Measurements from ENCODE around the gene HOXD3. TPM values are rescaled to one million over a fixed set of nuclear protein-coding genes. Genes with fewer than 3 reads are reported as not detected.

The HOXD3 gene
- total RNA-seq, 4 donors from 2014 or later = 10.5 to 11.7 (median 11.0) TPM

DNA sequence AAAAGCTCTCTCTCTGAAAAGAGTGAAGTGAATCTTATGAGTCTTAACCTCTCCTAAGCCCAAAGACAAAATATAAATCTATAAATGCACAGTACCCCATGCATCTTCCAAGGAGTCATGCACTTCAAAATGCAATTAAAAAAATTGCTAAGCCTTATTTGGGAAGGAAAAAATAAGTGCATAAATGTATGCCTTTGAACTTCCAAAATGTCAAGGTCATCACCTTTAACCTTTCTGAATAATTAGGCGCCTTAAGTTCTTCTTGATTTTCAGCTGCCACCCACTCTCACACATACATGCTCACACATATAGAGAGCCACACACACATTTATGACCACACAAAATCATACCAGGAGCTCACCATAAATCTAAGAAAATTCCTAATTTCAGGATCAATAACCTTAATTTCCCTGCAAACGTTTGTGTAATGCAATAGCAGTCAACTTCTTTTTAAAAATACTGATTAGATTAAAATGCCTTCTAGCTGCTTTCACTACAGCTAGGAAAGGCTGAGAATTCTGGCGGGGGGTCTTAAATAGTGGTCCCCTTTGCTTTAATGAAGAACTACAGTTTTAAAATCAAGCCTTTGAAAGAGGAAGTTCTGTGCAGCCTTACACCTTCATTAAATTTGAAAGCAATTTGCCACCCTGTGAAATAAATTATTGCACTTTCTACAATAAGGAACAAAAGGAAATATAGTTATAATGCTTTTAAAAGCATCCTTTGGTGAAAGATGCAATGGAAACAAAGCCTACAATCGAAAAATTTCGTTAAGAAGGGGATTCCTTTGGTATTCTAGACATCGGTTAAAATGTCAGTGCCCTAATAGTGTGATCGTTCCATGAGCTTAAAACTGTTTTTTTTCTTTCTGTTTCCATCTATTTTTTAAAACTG, 46.4 kb upstream of the HOXD3 start:
- H3K4me1 ChIP-seq = peaks cover 0 to 38% (median 4%) of the 10 kb centered on the region in 4 donors

DNA sequence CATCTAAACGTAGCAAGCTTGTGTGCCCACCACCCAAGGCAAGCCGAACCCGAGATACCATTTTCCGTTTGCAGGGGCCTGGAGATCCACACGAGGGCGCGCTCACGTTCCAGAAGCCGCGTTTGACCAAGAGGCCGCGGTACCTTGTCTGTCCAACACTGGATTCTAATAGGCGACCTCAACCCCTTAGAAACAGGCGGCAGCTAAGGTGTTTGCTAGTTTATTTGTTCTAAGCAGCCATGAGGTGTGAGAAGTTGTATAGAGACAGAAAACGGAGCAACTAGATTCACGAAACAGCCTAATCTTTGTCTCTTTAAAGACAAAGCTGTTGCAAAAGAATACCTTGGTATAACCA, 45.8 kb upstream of the HOXD3 start:
- no peaks in the 10 kb centered on the region for H3K36me3 ChIP-seq
- peaks cover 0 to 97% of the 10 kb centered on the region in 2 donors for H3K27me3 ChIP-seq
- no peak overlapping the region for H3K27ac ChIP-seq
- WGBS, 2 donors = 5 to 7% methylated on average over 16 of the region's 16 CpGs
- no peak overlapping the region for H3K4me3 ChIP-seq
- H3K4me1 ChIP-seq = peaks cover 0 to 37% (median 4%) of the 10 kb centered on the region in 4 donors
- TF ChIP-seq EP300 (IDR thresholded peaks at IDR 0.05) (peak in 1 of 2 donors; percentile 14), POLR2A (IDR thresholded peaks at IDR 0.05) (no peak)
- TF ChIP-seq, protein P1, sequence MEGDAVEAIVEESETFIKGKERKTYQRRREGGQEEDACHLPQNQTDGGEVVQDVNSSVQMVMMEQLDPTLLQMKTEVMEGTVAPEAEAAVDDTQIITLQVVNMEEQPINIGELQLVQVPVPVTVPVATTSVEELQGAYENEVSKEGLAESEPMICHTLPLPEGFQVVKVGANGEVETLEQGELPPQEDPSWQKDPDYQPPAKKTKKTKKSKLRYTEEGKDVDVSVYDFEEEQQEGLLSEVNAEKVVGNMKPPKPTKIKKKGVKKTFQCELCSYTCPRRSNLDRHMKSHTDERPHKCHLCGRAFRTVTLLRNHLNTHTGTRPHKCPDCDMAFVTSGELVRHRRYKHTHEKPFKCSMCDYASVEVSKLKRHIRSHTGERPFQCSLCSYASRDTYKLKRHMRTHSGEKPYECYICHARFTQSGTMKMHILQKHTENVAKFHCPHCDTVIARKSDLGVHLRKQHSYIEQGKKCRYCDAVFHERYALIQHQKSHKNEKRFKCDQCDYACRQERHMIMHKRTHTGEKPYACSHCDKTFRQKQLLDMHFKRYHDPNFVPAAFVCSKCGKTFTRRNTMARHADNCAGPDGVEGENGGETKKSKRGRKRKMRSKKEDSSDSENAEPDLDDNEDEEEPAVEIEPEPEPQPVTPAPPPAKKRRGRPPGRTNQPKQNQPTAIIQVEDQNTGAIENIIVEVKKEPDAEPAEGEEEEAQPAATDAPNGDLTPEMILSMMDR (IDR thresholded peaks at IDR 0.05) = peak in 4 of 5 experiments; percentile 23 to 32 (median 26)
- H3K9me3 ChIP-seq = no peaks in the 10 kb centered on the region
- DNase-seq (ENCODE audit: low spot score in 2 of 2) = peak in 1 of 2 donors; percentile 46

More for the DNA sequence above, 46.4 kb upstream of the HOXD3 start:
- 29 to 41% methylated on average over 7 of the region's 7 CpGs for WGBS, 2 donors
- Histone ChIP-seq H3K27me3 (peaks cover 0 to 97% of the 10 kb centered on the region in 2 donors), H3K36me3 (no peaks in the 10 kb centered on the region), H3K4me3 (no peak overlapping the region), H3K9me3 (no peaks in the 10 kb centered on the region), H3K27ac (no peak overlapping the region)
- TF ChIP-seq POLR2A (IDR thresholded peaks at IDR 0.05) = no peak
- TF ChIP-seq EP300 (IDR thresholded peaks at IDR 0.05) = peak in 1 of 2 donors; percentile 48
- TF ChIP-seq, protein P1 (IDR thresholded peaks at IDR 0.05) = no peak
- no peak for DNase-seq (ENCODE audit: low spot score in 2 of 2)

DNA sequence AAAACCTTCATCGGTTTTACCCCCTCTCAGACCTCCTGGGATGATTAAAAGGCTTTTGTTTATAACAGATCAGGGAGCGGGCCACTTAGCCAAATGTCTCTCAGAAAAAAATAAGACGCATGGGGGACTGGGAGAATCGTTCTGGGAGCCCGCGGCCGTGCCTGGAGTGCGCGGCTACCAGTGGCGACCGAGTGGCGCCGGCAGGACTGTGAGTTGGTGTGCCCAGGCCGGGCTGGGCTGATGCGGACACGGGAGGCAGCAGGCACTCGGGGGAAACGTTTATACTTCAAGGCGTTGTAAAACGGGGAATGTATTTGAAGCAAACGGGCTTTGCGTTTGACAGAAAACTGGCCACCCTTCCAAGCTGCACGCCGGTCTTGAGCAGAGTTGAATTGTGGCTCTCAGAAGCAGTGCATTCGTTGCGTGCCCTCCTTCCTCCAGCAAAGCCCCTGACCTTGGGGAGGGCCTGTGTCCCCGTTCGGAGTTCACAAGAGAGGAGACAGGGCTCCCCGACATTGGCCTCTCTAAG, 45.2 kb upstream of the HOXD3 start:
- no peak overlapping the region for H3K4me3 ChIP-seq
- H3K27ac ChIP-seq = no peak overlapping the region
- H3K27me3 ChIP-seq = peaks cover 0 to 97% of the 10 kb centered on the region in 2 donors
- 8 to 10% methylated on average over 21 to 29 of the region's 29 CpGs for WGBS, 2 donors
- no peak for DNase-seq (ENCODE audit: low spot score in 2 of 2)
- peaks cover 0 to 36% (median 4%) of the 10 kb centered on the region in 4 donors for H3K4me1 ChIP-seq
- H3K36me3 ChIP-seq = no peaks in the 10 kb centered on the region
- TF ChIP-seq POLR2A (IDR thresholded peaks at IDR 0.05) (no peak), EP300 (IDR thresholded peaks at IDR 0.05) (no peak)
- TF ChIP-seq, protein P1 (IDR thresholded peaks at IDR 0.05) = no peak
- no peaks in the 10 kb centered on the region for H3K9me3 ChIP-seq

DNA sequence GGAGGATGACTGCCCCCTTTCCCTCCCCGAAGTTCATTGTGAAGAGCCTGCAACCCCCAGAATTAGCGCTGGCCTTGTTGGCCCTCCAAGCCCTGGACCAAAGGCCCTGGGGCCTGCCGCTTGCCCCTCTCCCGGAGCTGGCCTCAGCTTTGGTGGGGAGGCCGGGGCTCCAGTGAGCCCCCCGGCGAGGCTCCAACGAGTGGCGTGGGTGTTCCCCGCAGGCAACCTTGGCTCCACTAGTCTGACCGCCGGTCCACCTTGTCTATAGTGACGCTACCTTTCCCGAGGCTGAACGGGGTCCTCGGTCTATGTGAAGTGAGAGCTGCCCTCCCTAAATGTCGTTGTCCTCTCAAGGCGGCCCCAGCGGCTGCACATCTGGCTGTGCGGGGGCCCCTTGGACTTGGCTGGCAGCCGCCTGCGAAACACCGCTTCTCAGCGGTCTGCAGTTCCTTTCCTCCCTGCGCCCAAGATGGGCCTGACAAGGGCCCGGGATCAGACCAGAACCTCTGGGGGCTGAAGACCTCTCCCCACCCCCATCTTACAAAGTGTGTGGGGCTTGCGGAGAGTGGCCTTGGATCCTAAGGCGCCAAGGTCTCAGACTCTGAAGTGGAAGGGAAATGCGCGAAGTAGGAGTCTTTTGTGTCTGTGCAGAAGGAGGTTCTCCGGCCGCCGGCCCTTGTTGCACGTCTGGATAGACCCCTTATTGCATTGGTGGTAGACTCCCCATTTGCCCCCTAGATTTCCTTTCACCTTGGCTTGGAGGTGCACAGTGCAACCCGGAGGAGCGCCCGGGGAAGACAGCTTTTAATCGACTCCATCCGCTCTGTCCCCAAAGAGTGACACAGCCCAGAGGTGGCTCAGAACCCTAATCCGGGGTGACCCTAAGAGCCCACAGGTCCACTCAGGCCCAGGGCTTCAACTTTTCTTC, 44.5 kb upstream of the HOXD3 start:
- 19 to 28% methylated on average over 24 to 39 of the region's 40 CpGs for WGBS, 2 donors

More for the DNA sequence above, 44.5 kb upstream of the HOXD3 start:
- Histone ChIP-seq H3K4me1 (peaks cover 0 to 36% (median 4%) of the 10 kb centered on the region in 4 donors), H3K4me3 (no peak overlapping the region), H3K27ac (no peak overlapping the region), H3K9me3 (no peaks in the 10 kb centered on the region), H3K36me3 (no peaks in the 10 kb centered on the region), H3K27me3 (peaks cover 0 to 99% of the 10 kb centered on the region in 2 donors)
- DNase-seq (ENCODE audit: low spot score in 2 of 2) = no peak
- TF ChIP-seq, protein P1 (IDR thresholded peaks at IDR 0.05) = no peak
- TF ChIP-seq EP300 (IDR thresholded peaks at IDR 0.05) (no peak), POLR2A (IDR thresholded peaks at IDR 0.05) (no peak)
